Fibroblast of mammary gland (primary cell): Measurements from ENCODE around the gene TTC39A.

Source experiments
- DNase-seq: peaks from one replicate; pipeline ENCODE4 v3.0.0-alpha.2; 2010; ENCODE audit warnings: low read depth
- H3K4me3 ChIP-seq: 2 replicates; pipeline ENCODE4 v1.5.1; 2011; ENCODE audit warnings: low read depth, mild to moderate bottlenecking, low read length, moderate library complexity; ENCODE audit not compliant: control insufficient read depth
- CTCF ChIP-seq: conservative IDR thresholded peaks from 2 replicates; pipeline ENCODE4 v1.5.1; 2011; ENCODE audit warnings: low read depth, low read length, inconsistent platforms; ENCODE audit not compliant: control insufficient read depth, insufficient read depth

Gene TTC39A

GRCh38 chr1:51313268-51313852 is 17.0 kb downstream of the TTC39A start:
- peak; percentile 10 for DNase-seq
- no peak overlapping the region for H3K4me3 ChIP-seq
- no peak for TF ChIP-seq CTCF

GRCh38 chr1:51312718-51313117 is 17.6 kb downstream of the TTC39A start:
- no peak for DNase-seq
- H3K4me3 ChIP-seq = no peak overlapping the region
- TF ChIP-seq CTCF = no peak

- DNase-seq = no peak
- TF ChIP-seq CTCF = no peak
- H3K4me3 ChIP-seq = no peak overlapping the region
Observed at GRCh38 chr1:51311826-51312225, 18.5 kb downstream of the TTC39A start.

- TF ChIP-seq CTCF = peak; percentile 18
- DNase-seq = peak; percentile 47
Observed at GRCh38 chr1:51310871-51311613, 19.3 kb downstream of the TTC39A start.

GRCh38 chr1:51309291-51309690 is 21.1 kb downstream of the TTC39A start:
- no peak overlapping the region for H3K4me3 ChIP-seq
- no peak for TF ChIP-seq CTCF
- DNase-seq = no peak

More at GRCh38 chr1:51310871-51311613, 19.3 kb downstream of the TTC39A start:
- H3K4me3 ChIP-seq = no peak overlapping the region

GRCh38 chr1:51308636-51309035 is 21.7 kb downstream of the TTC39A start:
- TF ChIP-seq CTCF = no peak
- H3K4me3 ChIP-seq = no peak overlapping the region
- DNase-seq = no peak

- no peak for DNase-seq
- no peak overlapping the region for H3K4me3 ChIP-seq
- TF ChIP-seq CTCF = no peak
Observed at GRCh38 chr1:51306950-51307349, 23.4 kb downstream of the TTC39A start.
